GM21825 (cell line): Measurements from ENCODE around the gene PTH1R.

Experiments
- ATAC-seq: cut with Tn5 transposase; IDR thresholded peaks from one replicate; pipeline ENCODE4 v1.9.1; 2021; ENCODE audit warnings: mild to moderate bottlenecking, moderate library complexity; ENCODE audit not compliant: unreplicated experiment

The PTH1R gene

GRCh38 chr3:46926871-46927717 lies 49.6 kb downstream of the PTH1R start:
- ATAC-seq, result peak; percentile 52

GRCh38 chr3:46927718-46928073 lies 50.2 kb downstream of the PTH1R start:
- no peak for ATAC-seq

- no peak for ATAC-seq
Observed at GRCh38 chr3:46928282-46928681, 50.8 kb downstream of the PTH1R start.

GRCh38 chr3:46929324-46929723 lies 51.8 kb downstream of the PTH1R start:
- ATAC-seq, result no peak

- no peak for ATAC-seq
Observed at GRCh38 chr3:46930166-46930944, 52.8 kb downstream of the PTH1R start.

- ATAC-seq, result peak; percentile 25
Observed at GRCh38 chr3:46930945-46931403, 53.5 kb downstream of the PTH1R start.

GRCh38 chr3:46931631-46932331 lies 54.3 kb downstream of the PTH1R start:
- ATAC-seq, result no peak

- ATAC-seq, result no peak
Observed at GRCh38 chr3:46932455-46933225, 55.1 kb downstream of the PTH1R start.

- no peak for ATAC-seq
Observed at GRCh38 chr3:46933261-46933660, 55.7 kb downstream of the PTH1R start.

- no peak for ATAC-seq
Observed at GRCh38 chr3:46934072-46934471, 56.6 kb downstream of the PTH1R start.

- ATAC-seq, result no peak
Observed at GRCh38 chr3:46934498-46935167, 57.1 kb downstream of the PTH1R start.

- ATAC-seq, result no peak
Observed at GRCh38 chr3:46935168-46935858, 57.8 kb downstream of the PTH1R start.

- no peak for ATAC-seq
Observed at GRCh38 chr3:46935989-46936558, 58.6 kb downstream of the PTH1R start.

GRCh38 chr3:46936733-46937250 lies 59.3 kb downstream of the PTH1R start:
- ATAC-seq, result no peak

GRCh38 chr3:46938118-46938517 lies 60.6 kb downstream of the PTH1R start:
- ATAC-seq, result no peak

- no peak for ATAC-seq
Observed at GRCh38 chr3:46939578-46940445, 62.3 kb downstream of the PTH1R start.

GRCh38 chr3:46942076-46942475 lies 64.6 kb downstream of the PTH1R start:
- ATAC-seq, result no peak
